Stomach (tissue), 4 donors: ENCODE measurements around the gene CENPE.

Experiments
- POLR2A ChIP-seq, 4 donors: fragments of 450-650 bp; IDR thresholded peaks; one replicate each; pipeline ENCODE4 v1.6.1; 2016; ENCODE audit warnings: antibody characterized with exemption in 4 of 4, control low read depth in 2 of 4, mild to moderate bottlenecking in 1 of 4, moderate library complexity in 1 of 4
- TF ChIP-seq, protein P1 (sequence below), 7 experiments: fragments of 450-650 bp in 4 of 7; fragments of 200-600 bp in 3 of 7; sonication (generic) in 3 of 7; IDR thresholded peaks; one replicate each; pipeline ENCODE4 v1.5.1; 2016 to 2019; ENCODE audit warnings: antibody characterized with exemption in 7 of 7, control low read depth in 2 of 7, mild to moderate bottlenecking in 1 of 7

DNA sequence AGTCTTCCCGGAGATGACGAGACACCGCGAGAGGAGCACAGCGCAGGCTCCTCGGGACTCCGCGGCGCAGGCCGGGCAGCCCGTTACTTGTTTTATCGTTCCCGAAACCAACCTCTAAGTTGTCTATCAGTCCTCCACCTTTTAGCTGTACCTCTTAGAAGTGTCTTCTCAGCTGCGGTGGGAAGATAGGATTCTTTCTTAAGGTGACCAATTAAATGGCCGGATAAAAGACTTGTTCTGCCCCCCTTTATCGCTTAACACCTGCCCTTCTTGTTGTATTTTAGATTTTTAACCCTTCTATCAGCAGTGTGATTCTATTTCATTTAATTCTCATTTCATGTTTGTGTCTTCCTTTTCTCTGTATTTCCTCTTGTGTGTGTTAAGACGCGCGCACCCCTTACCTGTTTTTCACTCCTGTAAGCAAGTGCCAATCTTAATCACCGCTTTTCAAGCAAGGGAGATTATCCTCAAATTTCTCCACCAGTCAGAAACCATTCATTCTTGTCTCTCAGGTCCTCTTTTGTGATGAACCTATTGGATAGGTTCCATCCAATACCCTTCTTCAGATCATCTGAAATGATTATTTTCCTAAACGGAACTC, 121.3 kb downstream of the CENPE start, which contains the start of gene SLC9B2:
- TF ChIP-seq, protein P1, sequence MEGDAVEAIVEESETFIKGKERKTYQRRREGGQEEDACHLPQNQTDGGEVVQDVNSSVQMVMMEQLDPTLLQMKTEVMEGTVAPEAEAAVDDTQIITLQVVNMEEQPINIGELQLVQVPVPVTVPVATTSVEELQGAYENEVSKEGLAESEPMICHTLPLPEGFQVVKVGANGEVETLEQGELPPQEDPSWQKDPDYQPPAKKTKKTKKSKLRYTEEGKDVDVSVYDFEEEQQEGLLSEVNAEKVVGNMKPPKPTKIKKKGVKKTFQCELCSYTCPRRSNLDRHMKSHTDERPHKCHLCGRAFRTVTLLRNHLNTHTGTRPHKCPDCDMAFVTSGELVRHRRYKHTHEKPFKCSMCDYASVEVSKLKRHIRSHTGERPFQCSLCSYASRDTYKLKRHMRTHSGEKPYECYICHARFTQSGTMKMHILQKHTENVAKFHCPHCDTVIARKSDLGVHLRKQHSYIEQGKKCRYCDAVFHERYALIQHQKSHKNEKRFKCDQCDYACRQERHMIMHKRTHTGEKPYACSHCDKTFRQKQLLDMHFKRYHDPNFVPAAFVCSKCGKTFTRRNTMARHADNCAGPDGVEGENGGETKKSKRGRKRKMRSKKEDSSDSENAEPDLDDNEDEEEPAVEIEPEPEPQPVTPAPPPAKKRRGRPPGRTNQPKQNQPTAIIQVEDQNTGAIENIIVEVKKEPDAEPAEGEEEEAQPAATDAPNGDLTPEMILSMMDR (IDR thresholded peaks at IDR 0.05), result no peak
- TF ChIP-seq POLR2A (IDR thresholded peaks at IDR 0.05), result no peak
